Stimulated activated naive CD8-positive, alpha-beta T cell treated with anti-CD3 and anti-CD28 coated beads, Interleukin-15, amount 100 ng/mL, for 72 hours (primary cell): ENCODE measurements around the gene ATG2A.

Experiments used
- ATAC-seq: fragments of 150-1000 bp; cut with Tn5 transposase; 2 replicates; pipeline ENCODE4 v1.10.0; 2021; ENCODE audit warnings: mild to moderate bottlenecking, moderate library complexity
- DNase-seq, 2 donors: peaks; one replicate each; pipeline ENCODE4 v3.0.0; 2021 to 2022
- H3K27ac Mint-ChIP-seq, 2 donors: one replicate each; pipeline ENCODE4 v1.8.0; 2022; ENCODE audit warnings: mild to moderate bottlenecking in 2 of 2, mixed read lengths in 2 of 2, moderate library complexity in 2 of 2
- H3K27me3 Mint-ChIP-seq: one replicate; pipeline ENCODE4 v1.8.0; 2022; ENCODE audit warnings: mixed read lengths
- H3K4me1 Mint-ChIP-seq: one replicate; pipeline ENCODE4 v1.8.0; 2022; ENCODE audit warnings: mild to moderate bottlenecking, mixed read lengths
- H3K4me3 Mint-ChIP-seq, 2 donors: one replicate each; pipeline ENCODE4 v1.8.0; 2022; ENCODE audit warnings: mild to moderate bottlenecking in 2 of 2, mixed read lengths in 2 of 2, moderate library complexity in 1 of 2
- H3K9me3 Mint-ChIP-seq, 2 donors: one replicate each; pipeline ENCODE4 v1.8.0; 2022; ENCODE audit warnings: mixed read lengths in 2 of 2

The ATG2A gene

DNA sequence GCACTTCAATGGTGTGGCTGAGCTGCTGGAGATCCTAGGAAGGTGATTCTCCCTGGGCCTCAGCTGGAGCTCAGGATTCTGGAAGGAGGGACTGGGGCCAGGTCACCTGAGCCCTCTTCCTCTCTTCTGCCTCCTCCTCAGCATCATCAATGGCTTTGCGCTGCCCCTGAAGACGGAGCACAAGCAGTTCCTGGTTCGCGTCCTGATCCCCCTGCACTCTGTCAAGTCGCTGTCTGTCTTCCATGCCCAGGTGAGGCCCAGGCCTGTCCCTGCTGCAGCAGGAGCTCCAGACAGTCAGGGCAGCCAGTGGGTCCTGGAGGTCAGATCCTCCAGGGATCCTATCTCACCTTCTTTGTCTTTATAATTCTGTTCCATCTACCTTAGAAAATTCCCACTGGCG is 13.3 kb upstream of the ATG2A start:
- no peak for ATAC-seq
- Mint-ChIP-seq H3K4me1 (peaks cover 9% of the 10 kb centered on the region), H3K9me3 (no peaks in the 10 kb centered on the region), H3K27ac (peak overlapping the region in 1 of 2 donors; percentile 72), H3K27me3 (no peaks in the 10 kb centered on the region), H3K4me3 (no peak overlapping the region)
- no peak for DNase-seq

DNA sequence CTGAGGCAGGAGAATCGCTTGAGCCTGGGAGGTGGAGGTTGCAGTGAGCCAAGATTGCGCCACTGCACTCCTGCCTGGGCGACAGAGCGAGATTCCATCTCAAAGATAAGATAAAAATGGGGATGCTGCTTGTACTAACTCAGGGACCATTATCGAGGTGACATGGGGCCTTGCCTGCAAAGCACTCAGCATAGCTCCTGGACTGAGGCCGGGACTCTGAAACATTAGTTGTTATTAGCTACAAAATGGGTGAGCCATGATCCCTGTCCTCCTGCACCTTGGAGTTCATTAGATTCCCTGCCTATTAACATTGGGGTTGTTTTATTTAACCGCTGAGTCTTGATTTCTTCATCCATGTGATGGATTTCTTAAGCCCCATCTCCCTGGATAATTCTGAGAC is 12.6 kb upstream of the ATG2A start:
- no peaks in the 10 kb centered on the region for H3K9me3 Mint-ChIP-seq
- H3K4me1 Mint-ChIP-seq: peaks cover 15% of the 10 kb centered on the region
- ATAC-seq (no peak), DNase-seq (no peak)
- no peak overlapping the region for H3K27ac Mint-ChIP-seq
- H3K4me3 Mint-ChIP-seq: no peak overlapping the region
- no peaks in the 10 kb centered on the region for H3K27me3 Mint-ChIP-seq

DNA sequence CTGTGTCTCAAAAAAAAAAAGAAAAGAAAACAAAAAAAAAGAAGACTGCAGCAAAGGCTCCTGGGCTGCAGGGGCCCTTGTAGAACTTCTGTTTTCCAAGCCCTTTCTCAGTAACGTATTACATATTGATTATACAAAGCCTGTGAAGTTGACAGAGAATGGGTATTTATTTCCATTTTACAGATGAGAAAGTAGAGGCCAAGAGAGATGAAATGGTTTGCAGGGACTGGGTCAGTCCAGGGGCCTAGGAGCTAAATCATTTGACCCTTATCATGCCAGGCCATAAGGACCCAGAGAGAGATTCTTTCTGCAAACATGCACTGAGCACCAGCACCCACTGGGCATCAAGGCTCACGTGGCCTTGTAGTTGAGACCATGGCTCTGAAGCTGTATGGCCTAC is 11.9 kb upstream of the ATG2A start:
- Mint-ChIP-seq H3K9me3 (no peaks in the 10 kb centered on the region), H3K27me3 (no peaks in the 10 kb centered on the region), H3K4me1 (peaks cover 21% of the 10 kb centered on the region), H3K4me3 (no peak overlapping the region), H3K27ac (no peak overlapping the region)
- DNase-seq: no peak
- no peak for ATAC-seq

DNA sequence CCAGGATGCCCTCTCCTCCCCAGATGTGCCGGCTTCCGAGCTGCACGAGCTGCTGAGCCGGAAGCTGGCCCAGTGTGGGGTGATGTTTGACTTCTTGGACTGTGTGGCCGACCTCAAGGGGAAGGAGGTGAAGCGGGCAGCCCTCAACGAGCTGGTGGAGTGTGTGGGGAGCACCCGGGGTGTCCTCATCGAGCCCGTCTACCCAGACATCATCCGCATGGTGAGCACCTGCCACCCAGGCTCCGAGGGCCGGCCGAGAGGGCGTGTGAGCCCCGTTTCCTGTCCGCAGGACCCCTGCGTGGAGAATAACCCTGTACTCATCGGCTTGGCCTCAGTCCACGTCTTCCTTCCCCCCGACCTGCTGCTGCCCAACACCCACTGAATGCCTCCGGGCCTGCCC is 9.7 kb upstream of the ATG2A start:
- Mint-ChIP-seq H3K27ac (no peak overlapping the region), H3K4me1 (peaks cover 33% of the 10 kb centered on the region), H3K27me3 (no peaks in the 10 kb centered on the region), H3K9me3 (no peaks in the 10 kb centered on the region), H3K4me3 (no peak overlapping the region)
- ATAC-seq (no peak), DNase-seq (no peak)

DNA sequence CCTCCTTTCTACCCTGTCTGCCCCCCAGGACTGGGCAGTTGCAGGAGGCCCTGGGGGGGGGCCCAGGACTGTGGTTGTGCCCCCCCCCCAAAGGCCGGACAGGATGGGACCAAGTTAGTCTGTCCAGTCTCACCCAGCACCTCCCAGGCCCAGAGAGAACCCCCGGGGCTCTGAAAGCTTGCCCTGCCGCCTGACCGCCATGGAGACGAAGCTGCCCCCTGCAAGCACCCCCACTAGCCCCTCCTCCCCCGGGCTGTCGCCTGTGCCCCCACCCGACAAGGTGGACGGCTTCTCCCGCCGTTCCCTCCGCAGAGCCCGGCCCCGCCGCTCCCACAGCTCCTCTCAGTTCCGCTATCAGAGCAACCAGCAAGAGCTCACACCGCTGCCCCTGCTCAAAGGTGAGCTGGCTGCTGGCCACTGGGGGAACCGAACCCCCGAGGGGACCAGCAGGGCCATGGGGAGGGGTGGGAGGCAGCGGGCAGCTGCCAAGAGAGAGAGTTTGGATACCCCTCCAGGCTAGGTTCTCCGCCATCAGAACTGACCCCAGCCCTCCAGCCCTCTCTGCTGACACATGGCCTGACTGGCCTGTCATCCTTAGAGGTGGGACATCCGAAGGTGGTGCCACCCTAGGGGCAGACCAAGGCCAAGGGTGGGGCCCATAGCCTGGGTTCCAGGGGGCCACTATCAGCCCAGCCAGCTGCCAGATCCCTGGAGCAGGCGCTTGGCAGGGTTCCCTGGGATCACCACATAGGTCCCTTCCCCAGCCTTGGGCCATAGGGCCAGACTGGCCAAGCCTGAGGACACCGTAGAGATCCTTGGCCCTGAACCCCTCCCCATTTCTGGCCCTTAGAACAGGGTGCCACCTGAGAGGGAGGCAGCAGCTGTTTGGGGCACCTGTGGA is 8.8 kb upstream of the ATG2A start:
- H3K27me3 Mint-ChIP-seq: no peaks in the 10 kb centered on the region
- H3K4me3 Mint-ChIP-seq: peak overlapping the region; percentile 99
- ATAC-seq (no peak), DNase-seq (no peak)
- peak overlapping the region; percentile 72 to 95 for H3K27ac Mint-ChIP-seq
- no peaks in the 10 kb centered on the region for H3K9me3 Mint-ChIP-seq
- peaks cover 33% of the 10 kb centered on the region for H3K4me1 Mint-ChIP-seq

DNA sequence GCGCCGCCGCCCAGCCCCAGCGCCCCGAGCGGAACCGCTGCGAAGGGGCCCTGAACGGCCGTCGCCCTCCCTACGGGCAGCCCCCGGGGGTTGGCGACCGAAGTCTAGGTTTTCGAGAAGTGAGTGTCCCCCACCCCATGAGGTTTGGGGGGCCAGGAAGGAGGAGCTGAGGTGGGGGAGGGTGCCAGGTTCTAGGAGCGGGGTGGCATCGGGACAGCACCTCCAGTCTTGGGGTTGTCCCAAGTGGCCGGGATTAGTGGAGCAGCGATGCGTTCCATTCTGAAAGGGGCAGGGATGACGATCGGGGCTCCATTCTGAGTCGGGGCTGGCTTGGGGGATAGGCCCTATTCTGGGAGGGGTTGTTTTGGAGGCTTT is 7.9 kb upstream of the ATG2A start:
- H3K27ac Mint-ChIP-seq: peak overlapping the region; percentile 72 to 95
- ATAC-seq (no peak), DNase-seq (no peak)
- no peaks in the 10 kb centered on the region for H3K27me3 Mint-ChIP-seq
- no peaks in the 10 kb centered on the region for H3K9me3 Mint-ChIP-seq
- H3K4me1 Mint-ChIP-seq: peaks cover 33% of the 10 kb centered on the region
- H3K4me3 Mint-ChIP-seq: peak overlapping the region; percentile 99

DNA sequence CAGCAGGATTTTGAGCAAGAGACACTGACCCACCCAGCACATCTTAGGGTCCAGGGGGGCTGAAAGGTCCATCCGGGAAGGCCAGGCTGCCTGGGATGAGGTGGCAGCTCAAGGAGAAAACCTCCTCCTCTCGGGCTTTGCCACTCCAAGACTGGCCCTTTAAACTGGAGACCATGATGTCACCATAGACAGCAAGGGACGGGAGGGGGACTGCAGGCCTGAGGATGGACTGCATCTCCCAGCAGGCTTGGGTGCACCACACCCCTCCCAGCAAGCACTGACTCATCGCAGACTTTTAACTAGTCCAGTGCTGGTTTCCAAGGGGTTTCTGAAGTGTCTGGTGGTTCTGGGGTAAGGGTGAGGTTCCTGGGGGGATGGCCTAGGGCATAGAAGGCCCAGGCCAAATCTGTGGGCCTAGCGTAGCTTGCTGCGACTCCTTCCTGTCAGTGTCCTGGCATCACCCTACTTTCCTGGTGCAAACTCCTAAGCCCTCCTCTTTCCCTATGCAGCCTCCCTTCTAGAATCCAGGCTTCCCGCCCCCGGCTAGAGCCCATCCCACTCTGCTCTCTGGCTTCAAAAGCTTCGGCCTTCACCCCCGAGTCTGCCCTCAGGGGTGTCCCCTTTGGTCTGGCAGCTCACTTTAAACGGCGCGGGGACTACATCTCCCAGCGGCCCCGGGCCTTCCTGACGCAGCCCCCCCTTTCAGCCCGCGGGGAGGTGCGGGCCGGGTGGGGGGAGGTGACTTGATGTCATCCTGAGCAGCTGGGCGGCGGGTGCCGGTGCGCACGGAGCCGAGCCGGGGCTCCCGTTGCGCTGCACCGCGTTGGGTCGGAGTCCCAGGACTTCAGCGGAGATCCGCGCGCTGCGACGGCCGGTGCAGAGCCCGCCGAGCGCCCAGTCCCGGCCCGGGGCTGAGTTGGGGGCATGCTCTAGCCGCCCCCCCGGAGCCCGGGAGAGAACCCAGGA is 7.2 kb upstream of the ATG2A start, which contains the start of gene PPP2R5B:
Gene PPP2R5B, plus strand, starts transcription at position 746 of the 966 bp plus-strand sequence. CDS start 1,046 bp downstream, outside the sequence.
- Mint-ChIP-seq H3K9me3 (no peaks in the 10 kb centered on the region), H3K27me3 (no peaks in the 10 kb centered on the region), H3K4me1 (peaks cover 33% of the 10 kb centered on the region), H3K4me3 (peak within 1 kb of the TSS; percentile 99), H3K27ac (peak within 1 kb of the TSS; percentile 100)
- peak; percentile 94 for ATAC-seq
- peak; percentile 87 to 90 for DNase-seq

DNA sequence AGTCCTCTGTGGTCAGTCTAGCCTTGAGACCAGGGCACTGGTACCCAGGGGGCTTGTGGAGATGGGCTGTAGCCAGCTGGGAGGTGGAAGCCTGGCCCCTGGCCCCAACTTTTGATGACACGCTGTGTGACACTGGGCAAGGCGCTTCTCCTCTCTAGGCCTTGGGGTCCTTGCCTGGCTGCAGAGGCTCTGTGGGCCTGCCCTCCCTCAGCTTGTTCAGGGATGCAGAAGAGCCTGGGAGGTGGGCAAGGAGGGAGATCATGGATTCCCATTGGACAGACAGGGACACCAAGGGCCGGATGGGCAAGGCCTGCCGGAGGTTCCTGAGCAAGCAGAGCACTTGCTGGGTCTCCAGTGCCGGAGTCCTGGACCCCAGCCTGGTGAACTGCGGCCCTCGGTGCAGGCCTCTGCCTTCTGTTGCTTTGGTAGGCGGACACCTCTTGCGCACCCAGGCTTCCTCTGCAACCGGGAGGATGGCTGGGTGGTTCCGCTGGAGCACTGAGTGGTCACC is 6.2 kb upstream of the ATG2A start:
- no peak for ATAC-seq
- Mint-ChIP-seq H3K4me1 (peaks cover 40% of the 10 kb centered on the region), H3K4me3 (peak overlapping the region; percentile 52 to 99)

DNA sequence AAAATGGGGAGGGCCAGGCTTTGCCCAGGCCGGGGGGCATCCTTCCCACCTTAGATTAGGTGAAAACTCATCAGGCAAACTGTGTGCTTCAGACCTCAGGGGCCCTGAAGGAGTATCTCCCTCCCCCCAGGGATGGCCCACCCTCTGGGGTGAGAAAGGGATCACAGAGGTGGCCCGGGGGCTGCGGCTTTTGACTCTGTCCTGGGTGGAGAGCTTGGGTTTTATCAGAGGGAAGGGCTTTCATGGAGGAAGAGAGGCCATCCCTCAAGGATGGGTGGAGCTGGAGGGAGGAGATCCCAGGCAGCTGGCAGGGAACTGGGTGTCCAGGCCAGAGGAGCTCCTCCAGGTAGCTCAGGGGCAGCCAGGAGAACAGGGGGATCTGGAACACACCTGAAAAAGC is 4.4 kb upstream of the ATG2A start:
- no peak for DNase-seq
- Mint-ChIP-seq H3K9me3 (no peaks in the 10 kb centered on the region), H3K4me1 (peaks cover 53% of the 10 kb centered on the region), H3K4me3 (no peak overlapping the region), H3K27ac (peak overlapping the region in 1 of 2 donors; percentile 30), H3K27me3 (no peaks in the 10 kb centered on the region)
- no peak for ATAC-seq

More for the DNA sequence above, 6.2 kb upstream of the ATG2A start:
- Mint-ChIP-seq H3K27me3 (no peaks in the 10 kb centered on the region), H3K9me3 (no peaks in the 10 kb centered on the region), H3K27ac (peak overlapping the region in 1 of 2 donors; percentile 82)
- DNase-seq: no peak

DNA sequence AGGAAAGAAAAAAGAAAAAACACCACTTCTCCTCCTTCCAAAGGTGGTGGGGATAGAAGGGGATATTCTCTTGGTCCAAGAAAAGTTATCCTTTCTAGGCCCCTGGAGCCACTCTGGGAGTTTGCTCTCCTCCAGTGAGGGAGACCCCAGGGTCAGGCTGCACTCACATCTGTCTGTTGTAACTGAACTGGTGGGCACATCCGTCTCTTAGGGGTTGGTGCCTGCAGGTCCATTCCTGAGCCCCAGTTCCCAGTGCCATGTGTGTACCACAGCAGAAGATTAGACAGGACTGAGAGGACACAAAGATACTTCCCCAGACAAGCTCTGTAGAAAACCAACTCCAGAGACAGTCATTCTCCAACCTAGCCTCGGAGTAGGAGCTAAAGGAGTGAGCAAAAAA is 3.1 kb upstream of the ATG2A start:
- Mint-ChIP-seq H3K27ac (no peak overlapping the region), H3K27me3 (no peaks in the 10 kb centered on the region), H3K4me3 (no peak overlapping the region), H3K9me3 (no peaks in the 10 kb centered on the region), H3K4me1 (peaks cover 54% of the 10 kb centered on the region)
- no peak for DNase-seq
- no peak for ATAC-seq

DNA sequence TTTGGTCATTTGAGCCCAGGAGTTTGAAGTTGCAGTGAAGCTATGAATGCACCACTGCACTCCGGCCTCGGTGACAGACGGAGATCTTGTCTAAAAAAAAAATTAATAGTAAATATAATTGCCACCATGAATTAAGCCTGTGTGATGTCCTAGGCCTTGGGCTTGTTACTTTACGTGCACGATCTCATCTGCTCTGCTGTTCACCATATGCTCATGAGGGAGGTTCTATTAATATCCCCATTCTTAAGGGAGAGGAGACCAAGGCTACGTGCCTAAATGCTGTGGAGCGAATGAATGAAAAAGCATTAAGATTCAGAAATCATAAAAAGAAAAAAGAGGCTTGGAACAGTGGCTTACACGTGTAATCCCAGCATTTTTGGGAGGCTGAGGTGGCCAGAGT is 2.6 kb upstream of the ATG2A start:
- no peak overlapping the region for H3K27ac Mint-ChIP-seq
- DNase-seq: no peak
- peaks cover 55% of the 10 kb centered on the region for H3K4me1 Mint-ChIP-seq
- ATAC-seq: no peak
- H3K9me3 Mint-ChIP-seq: no peaks in the 10 kb centered on the region
- no peak overlapping the region for H3K4me3 Mint-ChIP-seq
- no peaks in the 10 kb centered on the region for H3K27me3 Mint-ChIP-seq

DNA sequence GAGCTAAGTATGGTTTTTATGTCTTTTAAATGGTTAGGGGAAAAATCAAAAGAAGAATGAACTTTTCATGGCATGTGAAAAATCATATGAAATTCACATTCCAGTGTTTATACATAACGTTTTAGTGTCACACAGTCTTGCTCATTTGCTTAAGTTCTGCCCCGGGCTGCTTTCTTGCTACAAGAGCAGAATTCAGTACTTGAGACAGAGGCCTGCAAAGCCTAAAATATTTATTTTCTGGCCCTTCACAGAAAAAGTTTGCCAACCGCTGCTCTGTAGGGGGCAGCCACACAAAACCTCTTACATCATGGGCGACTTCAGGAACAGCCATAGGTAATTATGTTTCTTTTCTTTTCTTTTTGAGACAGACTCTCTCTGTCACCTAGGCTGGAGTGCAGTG is 1.0 kb upstream of the ATG2A start:
- H3K9me3 Mint-ChIP-seq: no peaks in the 10 kb centered on the region
- DNase-seq: no peak
- peaks cover 44% of the 10 kb centered on the region for H3K4me1 Mint-ChIP-seq

DNA sequence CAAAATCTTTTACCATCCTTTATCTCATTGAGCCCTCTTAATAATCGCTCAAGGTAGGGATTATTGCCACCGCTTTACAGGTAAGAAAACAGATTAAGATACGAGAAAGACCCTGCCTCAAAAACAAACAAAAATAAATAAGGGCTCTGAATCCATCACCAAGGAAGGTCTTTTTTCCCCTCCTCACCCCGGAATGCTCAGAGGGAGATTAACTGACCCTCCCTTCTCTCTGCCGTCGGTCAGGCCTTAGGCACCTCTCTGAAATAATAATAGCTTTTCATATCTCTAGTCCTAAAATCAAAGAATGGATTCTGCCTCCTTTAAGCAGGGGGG is 620 bp upstream of the ATG2A start:
- no peaks in the 10 kb centered on the region for H3K27me3 Mint-ChIP-seq
- no peak for DNase-seq
- H3K9me3 Mint-ChIP-seq: no peaks in the 10 kb centered on the region
- H3K4me1 Mint-ChIP-seq: peaks cover 42% of the 10 kb centered on the region
- H3K27ac Mint-ChIP-seq: peak overlapping the region; percentile 95 to 99
- ATAC-seq: no peak
- peak overlapping the region; percentile 94 to 97 for H3K4me3 Mint-ChIP-seq

More for the DNA sequence above, 1.0 kb upstream of the ATG2A start:
- ATAC-seq: no peak
- Mint-ChIP-seq H3K27ac (peak overlapping the region; percentile 95 to 99), H3K27me3 (no peaks in the 10 kb centered on the region), H3K4me3 (peak overlapping the region; percentile 94 to 97)

DNA sequence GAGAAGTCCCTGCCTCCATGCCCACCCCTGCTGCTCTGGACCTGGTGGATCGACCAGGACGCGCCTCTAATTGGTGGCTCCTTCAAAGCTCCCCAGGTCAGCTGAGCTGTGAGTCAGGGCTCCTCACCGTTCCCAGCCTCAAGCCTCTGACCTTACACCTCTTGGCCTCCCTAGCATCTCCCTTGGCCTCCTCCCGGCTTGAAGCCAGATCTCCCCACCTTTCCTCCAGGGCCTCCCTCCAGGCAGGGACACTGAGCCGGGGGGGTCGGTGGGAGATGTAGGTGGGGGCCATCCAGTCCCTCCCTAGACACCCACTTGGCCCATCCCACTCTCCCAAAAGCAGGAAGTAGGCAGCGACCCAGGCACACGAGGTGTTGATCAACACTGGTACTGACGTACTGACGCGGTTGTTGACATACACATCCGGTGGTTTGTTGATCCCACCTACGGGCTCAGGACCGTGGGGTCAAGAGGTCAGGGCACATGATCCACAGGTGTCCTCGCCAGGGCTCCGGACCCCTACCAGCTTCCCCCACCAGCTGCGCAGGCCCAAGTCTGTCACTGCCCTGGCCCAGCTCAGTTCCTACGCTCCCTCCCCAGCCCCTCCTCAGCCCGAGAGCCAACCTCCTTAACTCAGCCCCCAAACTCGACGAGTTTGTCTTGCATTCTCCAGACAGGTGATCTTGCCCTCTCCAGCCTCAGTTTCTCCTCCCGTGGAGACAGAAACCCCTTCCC is 802 bp downstream of the ATG2A start:
- ATAC-seq (peak; percentile 2), DNase-seq (peak; percentile 19 to 41)
- Mint-ChIP-seq H3K27me3 (no peaks in the 10 kb centered on the region), H3K27ac (peak overlapping the region; percentile 95 to 99), H3K9me3 (no peaks in the 10 kb centered on the region), H3K4me3 (peak overlapping the region; percentile 94 to 97), H3K4me1 (peaks cover 42% of the 10 kb centered on the region)

DNA sequence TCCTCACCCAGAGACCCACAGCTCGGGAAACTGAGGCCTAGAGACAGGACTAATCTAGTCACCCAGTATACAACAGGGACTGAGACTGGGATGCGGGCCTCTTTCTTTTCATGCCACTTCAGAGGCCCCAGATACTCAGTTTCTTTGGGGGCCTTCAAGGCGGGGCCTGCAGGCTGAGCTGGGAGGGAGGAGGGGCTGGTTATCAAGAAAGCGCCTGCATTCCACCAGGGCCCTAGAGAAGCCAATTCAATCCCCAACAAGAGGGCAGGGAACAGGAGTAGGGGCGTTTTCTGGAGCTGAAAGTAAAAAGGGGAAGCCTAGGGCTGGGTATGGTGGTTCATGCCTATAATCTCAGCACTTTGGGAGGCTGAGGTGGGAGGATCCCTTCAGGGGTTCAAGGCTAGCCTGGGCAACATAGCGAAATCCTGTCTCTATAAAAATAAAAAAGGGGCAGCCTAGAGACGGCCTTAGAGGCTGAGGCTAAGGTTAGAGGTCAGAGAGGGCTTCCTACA is 1.6 kb downstream of the ATG2A start:
- Mint-ChIP-seq H3K4me1 (peaks cover 42% of the 10 kb centered on the region), H3K4me3 (peak overlapping the region; percentile 94 to 97), H3K27me3 (no peaks in the 10 kb centered on the region), H3K27ac (peak overlapping the region; percentile 59 to 95), H3K9me3 (no peaks in the 10 kb centered on the region)
- ATAC-seq (no peak), DNase-seq (no peak)
